Endothelial cell of umbilical vein (primary cell): ENCODE data around the gene ABHD5.

ENCODE experiments used
- EZH2 ChIP-seq: IDR thresholded peaks from 2 replicates; pipeline ENCODE4 v1.6.1; 2012; ENCODE audit warnings: borderline replicate concordance, low read depth, mild to moderate bottlenecking, moderate library complexity, low read length, inconsistent platforms; ENCODE audit not compliant: severe bottlenecking
- GATA2 ChIP-seq: IDR thresholded peaks from 2 replicates; pipeline ENCODE4 v1.7.0; 2011; ENCODE audit warnings: low read depth, mild to moderate bottlenecking, moderate library complexity, mixed read lengths, low read length; ENCODE audit not compliant: insufficient read length, insufficient read depth
- POLR2A ChIP-seq: IDR thresholded peaks from 2 replicates; pipeline ENCODE4 v1.6.1; 2012; ENCODE audit warnings: low read depth, mild to moderate bottlenecking, control low read depth, low read length
- POLR2AphosphoS5 ChIP-seq: IDR thresholded peaks from 2 replicates; pipeline ENCODE4 v1.6.1; 2012; ENCODE audit warnings: low read depth, mild to moderate bottlenecking, control low read depth, low read length, moderate library complexity; ENCODE audit not compliant: insufficient read depth
- TF ChIP-seq, protein P1 (sequence below), 2 donors: IDR thresholded peaks; 1 replicate in 1 of 2; 2 replicates in 1 of 2; pipeline ENCODE4 v1.5.1; 2011; ENCODE audit warnings: low read length in 2 of 2, mild to moderate bottlenecking in 2 of 2, moderate library complexity in 2 of 2, control low read depth in 1 of 2, inconsistent platforms in 1 of 2, low read depth in 1 of 2; ENCODE audit not compliant: insufficient read depth in 1 of 2; ENCODE audit errors: extremely low read depth in 1 of 2

DNA sequence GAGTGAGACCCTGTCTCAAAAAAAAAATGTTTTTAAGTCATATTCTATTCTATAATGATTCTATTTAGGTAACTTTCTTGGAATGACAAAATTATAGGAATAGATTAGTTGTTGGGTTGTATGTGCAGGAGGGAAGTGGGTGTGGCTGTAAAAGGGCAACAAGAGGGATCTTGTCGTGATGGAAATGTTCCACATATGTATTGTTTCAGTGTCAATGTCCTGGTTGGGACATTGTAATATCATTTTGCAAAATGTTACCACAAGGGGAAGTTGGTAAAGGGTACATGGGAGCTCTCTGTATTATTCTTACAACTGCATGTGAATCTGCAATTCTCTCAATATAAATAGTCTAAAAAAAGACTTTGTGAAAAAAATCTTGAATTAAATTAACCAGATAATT is 14.3 kb upstream of the ABHD5 start:
- TF ChIP-seq GATA2 (no peak), POLR2AphosphoS5 (no peak), POLR2A (no peak), EZH2 (no peak)
- TF ChIP-seq, protein P1, sequence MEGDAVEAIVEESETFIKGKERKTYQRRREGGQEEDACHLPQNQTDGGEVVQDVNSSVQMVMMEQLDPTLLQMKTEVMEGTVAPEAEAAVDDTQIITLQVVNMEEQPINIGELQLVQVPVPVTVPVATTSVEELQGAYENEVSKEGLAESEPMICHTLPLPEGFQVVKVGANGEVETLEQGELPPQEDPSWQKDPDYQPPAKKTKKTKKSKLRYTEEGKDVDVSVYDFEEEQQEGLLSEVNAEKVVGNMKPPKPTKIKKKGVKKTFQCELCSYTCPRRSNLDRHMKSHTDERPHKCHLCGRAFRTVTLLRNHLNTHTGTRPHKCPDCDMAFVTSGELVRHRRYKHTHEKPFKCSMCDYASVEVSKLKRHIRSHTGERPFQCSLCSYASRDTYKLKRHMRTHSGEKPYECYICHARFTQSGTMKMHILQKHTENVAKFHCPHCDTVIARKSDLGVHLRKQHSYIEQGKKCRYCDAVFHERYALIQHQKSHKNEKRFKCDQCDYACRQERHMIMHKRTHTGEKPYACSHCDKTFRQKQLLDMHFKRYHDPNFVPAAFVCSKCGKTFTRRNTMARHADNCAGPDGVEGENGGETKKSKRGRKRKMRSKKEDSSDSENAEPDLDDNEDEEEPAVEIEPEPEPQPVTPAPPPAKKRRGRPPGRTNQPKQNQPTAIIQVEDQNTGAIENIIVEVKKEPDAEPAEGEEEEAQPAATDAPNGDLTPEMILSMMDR (IDR thresholded peaks at IDR 0.05; ENCODE audit: extremely low read depth in 1 of 2, insufficient read depth in 1 of 2, low read depth in 1 of 2, low read length in 2 of 2): no peak
